NCI-H1694 treated with DMSO at 0.1 percent for 48 hours (cell line): ENCODE data around the gene ZNF133.
"Not testable (repeated sequence)": the region's sequence is repeated elsewhere in the genome, so short reads cannot be mapped to it uniquely, and the experiment has no call there.

Source experiments
- DNase-seq: peaks from one replicate; lab custom pipeline; 2025; lab: John Stamatoyannopoulos, UW

The ZNF133 gene

DNA sequence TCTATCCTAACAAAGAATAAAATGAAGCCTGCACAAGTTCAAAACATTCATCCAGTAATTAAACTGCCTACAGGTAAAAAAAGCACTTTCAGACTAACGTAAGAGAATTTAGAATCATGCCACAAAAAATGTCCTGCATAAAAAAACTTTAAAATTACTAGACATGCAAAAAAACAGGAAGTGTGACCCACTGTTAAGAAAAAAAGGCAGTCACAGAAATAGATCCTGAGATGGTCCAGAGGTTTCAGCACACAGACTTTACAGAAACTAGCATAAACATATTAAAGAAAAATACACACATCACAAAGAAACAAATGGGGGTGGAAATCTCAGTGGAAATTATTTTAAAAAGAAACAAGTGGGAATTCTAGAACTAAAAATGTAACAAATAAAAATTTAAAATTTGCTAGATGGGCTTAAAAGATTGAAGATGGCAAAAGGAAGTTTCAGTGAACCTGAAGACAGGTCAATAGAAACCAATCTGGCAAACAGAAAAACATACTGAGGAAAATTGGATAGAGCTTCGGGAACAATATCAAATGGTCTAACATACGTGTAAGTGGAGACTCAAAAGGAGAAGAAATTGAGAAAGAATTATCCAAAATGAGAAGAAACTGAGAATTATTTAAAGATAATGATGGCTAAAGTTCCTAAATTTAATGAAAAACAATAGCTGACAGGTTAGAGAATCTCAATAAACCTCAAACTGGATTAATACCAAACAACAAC is 3.4 kb upstream of the ZNF133 start:
- DNase-seq: no peak

- DNase-seq: no peak
Measured at GRCh38 chr20:18287546-18287914, 797 bp upstream of the ZNF133 start.

- no peak for DNase-seq
Measured at GRCh38 chr20:18288749-18289267, 481 bp downstream of the ZNF133 start.

DNA sequence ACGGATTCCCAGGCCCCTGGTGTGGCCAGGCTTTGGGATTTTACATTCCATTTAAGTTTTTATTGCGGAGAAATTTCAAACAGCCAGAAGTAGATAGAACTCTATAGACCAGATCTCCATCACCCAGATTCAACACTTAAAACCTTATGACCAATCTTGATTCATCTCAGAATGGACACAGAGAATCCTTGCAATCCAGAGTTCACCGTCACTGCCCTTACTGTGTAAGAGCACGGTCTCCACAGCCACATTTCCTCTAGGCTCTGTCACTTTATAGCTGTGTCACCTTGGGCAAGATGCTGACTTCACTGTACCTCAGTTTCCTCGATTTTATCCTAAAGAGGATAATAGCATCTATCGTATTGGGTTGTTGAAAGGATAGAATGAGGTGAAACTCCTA is 979 bp downstream of the ZNF133 start:
- no peak for DNase-seq

DNA sequence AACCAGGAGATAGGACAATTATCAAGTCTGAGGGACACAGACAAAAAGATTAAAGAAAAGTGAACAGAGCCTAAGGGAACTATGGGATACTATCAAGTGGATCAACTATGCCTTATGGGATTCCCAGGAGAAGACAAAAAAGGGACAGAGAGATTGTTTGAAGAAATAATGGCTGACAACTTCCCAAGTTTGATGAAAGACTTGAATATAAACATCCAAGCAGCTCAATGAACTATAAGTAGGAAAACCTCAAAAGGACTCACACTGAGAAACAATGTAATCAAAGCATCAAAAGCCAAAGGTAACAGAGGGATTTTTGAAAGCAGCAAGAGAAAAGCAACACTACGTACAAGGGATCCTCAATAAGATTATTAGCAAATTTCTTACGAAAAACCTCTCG is 11.0 kb downstream of the ZNF133 start:
- no peak for DNase-seq

DNA sequence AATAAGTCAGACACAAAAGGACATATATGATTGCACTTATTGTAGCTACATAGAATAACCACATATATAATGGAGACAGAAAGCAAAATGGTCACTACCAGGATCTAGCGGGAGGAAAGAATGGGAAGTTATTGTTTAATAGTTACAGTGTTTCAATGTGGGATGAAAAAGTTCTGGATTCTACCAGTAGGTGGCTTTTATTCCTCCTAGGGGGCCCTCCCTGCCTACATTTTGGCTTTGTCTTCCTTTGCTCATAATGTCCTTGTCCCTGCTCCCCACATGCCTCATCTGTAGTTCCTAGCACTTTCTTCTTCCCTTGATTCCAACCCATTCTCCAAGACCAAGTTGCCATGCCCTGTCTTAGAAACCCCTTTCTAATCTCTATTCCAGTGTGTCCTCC is 16.3 kb downstream of the ZNF133 start:
- no peak for DNase-seq

GRCh38 chr20:18307301-18307700 is 19.0 kb downstream of the ZNF133 start:
- no peak for DNase-seq

- no peak for DNase-seq
Measured at GRCh38 chr20:18310051-18310450, 21.7 kb downstream of the ZNF133 start.

DNA sequence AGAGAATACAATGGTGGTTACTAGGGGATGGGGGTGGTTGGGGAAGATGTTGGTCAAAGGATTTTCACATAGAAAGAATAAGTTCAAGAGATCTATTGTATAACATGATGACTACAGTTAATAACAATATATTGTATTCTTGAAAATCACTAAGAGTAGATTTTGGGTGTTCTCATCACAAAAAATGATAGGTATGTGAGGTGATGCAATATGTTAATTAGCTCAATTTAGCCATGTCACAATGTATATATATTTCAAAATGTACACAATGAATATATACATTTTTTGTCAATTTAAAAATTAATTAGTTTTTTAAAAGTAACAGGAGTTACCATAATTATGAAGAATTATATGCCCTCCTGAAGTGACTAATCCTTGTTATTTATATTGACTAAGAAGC is 22.3 kb downstream of the ZNF133 start:
- DNase-seq: no peak

GRCh38 chr20:18312723-18313122 is 24.4 kb downstream of the ZNF133 start:
- DNase-seq: no peak

- no peak for DNase-seq
Measured at GRCh38 chr20:18313411-18313810, 25.1 kb downstream of the ZNF133 start.

GRCh38 chr20:18314786-18315406 is 26.6 kb downstream of the ZNF133 start:
- DNase-seq: no peak

GRCh38 chr20:18316166-18316565 is 27.8 kb downstream of the ZNF133 start:
- DNase-seq: no peak

GRCh38 chr20:18321316-18321715 is 33.0 kb downstream of the ZNF133 start:
- DNase-seq: no peak

GRCh38 chr20:18321976-18322950 is 33.9 kb downstream of the ZNF133 start:
- DNase-seq: no peak

DNA sequence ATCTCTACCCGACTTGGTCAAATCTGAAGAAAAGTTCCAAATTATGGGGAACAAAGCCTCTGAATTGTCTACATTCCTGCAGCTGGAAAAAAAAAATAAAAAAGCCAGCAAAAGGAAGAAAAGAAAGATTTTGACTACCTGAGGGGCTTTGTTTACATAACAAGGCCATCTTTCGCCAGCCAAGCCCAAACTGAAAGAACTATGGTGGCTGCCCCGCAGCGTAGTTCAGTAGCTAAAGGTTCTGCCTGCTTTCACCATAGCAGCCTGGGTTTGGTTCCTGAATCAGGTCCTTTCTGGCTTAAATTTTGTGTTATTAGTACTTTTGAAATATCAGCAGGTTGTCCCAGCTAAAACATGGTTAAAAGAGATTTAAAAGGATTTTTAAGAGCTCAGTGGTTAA is 35.4 kb downstream of the ZNF133 start:
- DNase-seq: no peak

DNA sequence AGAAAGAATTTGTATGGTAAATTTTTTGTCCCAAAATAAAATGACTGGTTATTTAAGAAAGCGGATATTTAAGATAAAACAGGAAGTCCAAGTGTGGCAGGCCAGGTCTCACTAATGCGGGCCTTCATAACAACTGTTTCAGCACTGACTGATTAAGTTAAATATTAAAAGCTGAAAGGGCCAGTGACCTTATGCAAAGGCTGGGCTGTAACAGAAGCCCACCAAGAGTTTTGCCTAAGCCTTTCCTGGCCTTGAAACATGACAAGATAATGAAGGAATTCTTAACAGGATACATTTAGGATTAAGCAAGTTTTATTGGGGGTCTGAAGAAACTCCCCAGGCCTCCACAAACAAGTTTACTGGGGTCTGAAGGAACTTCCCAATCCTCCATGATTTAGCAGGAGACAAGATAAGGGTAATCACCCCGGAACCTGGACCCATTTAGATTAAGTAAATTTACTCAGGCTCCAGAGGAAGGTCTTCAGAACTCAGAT is 36.3 kb downstream of the ZNF133 start:
- no peak for DNase-seq

DNA sequence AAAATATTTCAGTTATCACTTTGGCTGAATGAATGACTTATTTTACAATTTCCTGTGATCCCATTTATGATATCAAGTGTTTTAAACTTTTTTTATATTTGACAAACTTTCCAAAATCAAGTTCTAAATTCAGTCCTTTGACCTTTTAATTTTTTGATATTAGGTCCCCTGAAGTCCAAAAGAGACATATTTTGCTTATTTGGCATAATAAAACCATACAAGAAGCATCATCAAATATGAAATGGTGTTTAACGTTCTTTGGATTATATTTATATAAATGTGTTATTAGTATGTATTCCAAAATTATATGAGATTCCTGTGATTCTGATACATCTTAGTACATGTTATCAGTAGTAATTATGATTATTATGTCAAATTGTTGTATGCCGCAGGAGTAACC is 38.7 kb downstream of the ZNF133 start:
- DNase-seq: no peak

DNA sequence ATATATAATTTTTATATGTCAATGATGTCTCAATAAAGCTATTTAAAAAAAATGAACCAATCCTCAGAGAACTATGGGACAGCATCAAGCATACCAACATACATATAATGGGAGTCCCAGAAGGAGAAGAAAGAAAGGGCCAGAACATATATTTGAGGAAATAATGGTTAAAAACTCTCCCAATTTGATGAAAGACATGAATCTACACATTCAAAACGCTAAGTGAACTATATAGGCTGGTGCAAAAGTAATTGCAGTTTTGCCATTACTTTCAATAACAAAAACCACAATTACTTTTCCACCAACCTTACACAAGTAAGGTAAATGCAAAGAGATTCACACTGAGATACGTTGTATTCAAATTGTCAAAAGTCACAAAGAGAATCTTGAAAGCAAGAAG is 43.4 kb downstream of the ZNF133 start:
- DNase-seq: no peak

GRCh38 chr20:18349749-18350148 is 61.4 kb downstream of the ZNF133 start:
- DNase-seq: not testable (repeated sequence)

DNA sequence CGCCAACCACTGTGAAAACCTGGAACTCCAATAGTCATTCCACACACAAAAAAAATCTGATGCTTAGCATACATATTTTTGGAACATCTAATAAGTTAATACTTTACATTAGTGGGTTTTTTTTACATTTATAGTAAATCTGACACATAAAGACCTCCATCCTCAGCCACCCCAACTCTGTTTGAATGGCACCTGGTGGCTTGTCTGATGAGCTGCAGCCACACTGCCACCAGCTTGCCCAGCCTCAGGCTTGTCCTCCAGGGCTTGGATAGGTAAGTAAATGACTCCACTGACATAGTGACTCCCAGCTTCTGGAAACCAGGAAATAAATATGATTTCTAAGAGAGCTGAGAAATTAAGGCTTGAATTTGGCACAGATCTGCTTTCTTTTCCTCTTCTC is 71.5 kb downstream of the ZNF133 start:
- DNase-seq: no peak

GRCh38 chr20:18360635-18361034 is 72.3 kb downstream of the ZNF133 start:
- DNase-seq: no peak
